Endothelial cell of umbilical vein (primary cell): ENCODE measurements around the gene TRAPPC5. TPM values are rescaled to one million over a fixed set of nuclear protein-coding genes. Genes with fewer than 3 reads are reported as not detected.

Experiments used
- BruUV-seq: library from RNA; stranded (reverse); fragments of 400-500 nt; replicated peaks from 2 replicates; lab custom pipeline; 2021; lab: Mats Ljungman, UMichigan
- CTCF ChIA-PET: fragments of 300-600, 350-600 bp; sonication (Branson Sonifier 250); formaldehyde crosslinking; loops from one replicate; lab custom pipeline; 2021; ENCODE audit warnings: antibody characterized with exemption, inconsistent platforms; lab: Charles Lee
- POLR2A ChIA-PET: fragments of 300-600, 350-600 bp; sonication (Branson Sonifier 250); formaldehyde crosslinking; loops from one replicate; lab custom pipeline; 2021; ENCODE audit warnings: antibody characterized with exemption, inconsistent platforms; lab: Charles Lee
- DNase-seq: peaks from one replicate; pipeline ENCODE4 v3.0.0-alpha.2; 2011; ENCODE audit warnings: low read depth, low spot score
- FAIRE-seq: peaks from 2 replicates; lab custom pipeline; 2011; peaks lifted over from hg19 to GRCh38; lab: Jason Lieb, UNC
- H2AFZ ChIP-seq: 2 replicates; pipeline ENCODE4 v1.6.0; 2012; ENCODE audit warnings: low read depth, low read length, control low read depth, inconsistent platforms
- H3K27ac ChIP-seq: 2 replicates; pipeline ENCODE4 v1.5.1; 2011; ENCODE audit warnings: low read depth, mild to moderate bottlenecking, control low read depth, low read length, moderate library complexity; ENCODE audit not compliant: insufficient read depth
- H3K27me3 ChIP-seq, 2 experiments: 2 replicates each; pipeline versions ENCODE4 v1.6.0 to v1.6.1; 2011; ENCODE audit warnings: low read length in 2 of 2, mixed read lengths in 1 of 2; ENCODE audit not compliant: control insufficient read depth in 2 of 2, insufficient read depth in 2 of 2
- H3K36me3 ChIP-seq, 2 experiments: 2 replicates in 1 of 2; 3 replicates in 1 of 2; pipeline ENCODE4 v1.5.1; 2011; ENCODE audit warnings: low read length in 2 of 2, mild to moderate bottlenecking in 1 of 2, moderate library complexity in 1 of 2; ENCODE audit not compliant: control insufficient read depth in 2 of 2, insufficient read depth in 2 of 2; ENCODE audit errors: extremely low read depth in 1 of 2
- H3K4me1 ChIP-seq: 3 replicates; pipeline ENCODE4 v1.5.1; 2011; ENCODE audit warnings: mild to moderate bottlenecking, low read length; ENCODE audit not compliant: control insufficient read depth, insufficient read depth; ENCODE audit errors: extremely low read depth
- H3K4me2 ChIP-seq: 2 replicates; pipeline ENCODE4 v1.6.1; 2011; ENCODE audit warnings: low read length, control low read depth, mixed read lengths; ENCODE audit not compliant: insufficient read depth
- H3K4me3 ChIP-seq, 3 experiments: fragments of 200-600 bp in 1 of 3; sonication (generic), shearing (Covaris generic) in 1 of 3; replicated peaks in 1 of 3; 2 replicates each; pipeline ENCODE4 v1.5.1; 2011 to 2016; ENCODE audit warnings: control low read depth in 3 of 3, low read length in 3 of 3, mild to moderate bottlenecking in 2 of 3, inconsistent platforms in 1 of 3, low read depth in 1 of 3, moderate library complexity in 1 of 3; ENCODE audit not compliant: insufficient read depth in 1 of 3
- H3K79me2 ChIP-seq: 2 replicates; pipeline ENCODE4 v1.6.0; 2012; ENCODE audit warnings: low read length, inconsistent platforms; ENCODE audit not compliant: control insufficient read depth, insufficient read depth
- H3K9ac ChIP-seq: replicated peaks from 2 replicates; pipeline ENCODE3; 2011; ENCODE audit warnings: low read length, control low read depth; ENCODE audit not compliant: insufficient read depth; ENCODE audit errors: extremely low read depth
- H3K9me1 ChIP-seq: replicated peaks from 3 replicates; pipeline ENCODE4 v1.6.0; 2011; ENCODE audit warnings: mild to moderate bottlenecking, low read length; ENCODE audit not compliant: control insufficient read depth, insufficient read depth; ENCODE audit errors: extremely low read depth
- H3K9me3 ChIP-seq: replicated peaks from 2 replicates; pipeline ENCODE4 v1.5.1; 2012; ENCODE audit warnings: low read length, inconsistent platforms; ENCODE audit not compliant: control insufficient read depth, insufficient read depth
- H4K20me1 ChIP-seq: replicated peaks from 2 replicates; pipeline ENCODE3; 2011; ENCODE audit warnings: mild to moderate bottlenecking, low read length; ENCODE audit not compliant: control insufficient read depth, insufficient read depth; ENCODE audit errors: extremely low read depth
- CTCF ChIP-seq, 2 donors: IDR thresholded peaks; 1 replicate in 1 of 2; 2 replicates in 1 of 2; pipeline ENCODE4 v1.5.1; 2011; ENCODE audit warnings: low read length in 2 of 2, mild to moderate bottlenecking in 2 of 2, moderate library complexity in 2 of 2, control low read depth in 1 of 2, inconsistent platforms in 1 of 2, low read depth in 1 of 2; ENCODE audit not compliant: insufficient read depth in 1 of 2; ENCODE audit errors: extremely low read depth in 1 of 2
- EZH2 ChIP-seq: IDR thresholded peaks from 2 replicates; pipeline ENCODE4 v1.6.1; 2012; ENCODE audit warnings: borderline replicate concordance, low read depth, mild to moderate bottlenecking, moderate library complexity, low read length, inconsistent platforms; ENCODE audit not compliant: severe bottlenecking
- FOS ChIP-seq: IDR thresholded peaks from 2 replicates; pipeline ENCODE4 v1.6.1; 2011; ENCODE audit warnings: mild to moderate bottlenecking, low read length, moderate library complexity, borderline replicate concordance; ENCODE audit not compliant: insufficient read depth
- GATA2 ChIP-seq: IDR thresholded peaks from 2 replicates; pipeline ENCODE4 v1.7.0; 2011; ENCODE audit warnings: low read depth, mild to moderate bottlenecking, moderate library complexity, mixed read lengths, low read length; ENCODE audit not compliant: insufficient read length, insufficient read depth
- JUN ChIP-seq: IDR thresholded peaks from 2 replicates; pipeline ENCODE4 v1.6.1; 2011; ENCODE audit warnings: borderline replicate concordance, low read depth; ENCODE audit not compliant: insufficient read length, insufficient read depth
- MAX ChIP-seq: IDR thresholded peaks from 2 replicates; pipeline ENCODE4 v1.6.1; 2011; ENCODE audit not compliant: insufficient read depth, insufficient read length
- MYC ChIP-seq: IDR thresholded peaks from one replicate; pipeline ENCODE4 v1.6.1; 2011; ENCODE audit warnings: mild to moderate bottlenecking, low read depth, low read length
- dilution Hi-C: fragments of 300-500 bp; cut with MboI; formaldehyde crosslinking; loops from one replicate; pipeline ENCODE4 v1.15.0; 2019; ENCODE audit warnings: low sequenced_read_pairs; ENCODE audit not compliant: extremely low pct_ligation_motif_present
- intact Hi-C: fragments of 100-400 bp; cut with micrococcal nuclease; formaldehyde crosslinking; loops from one replicate; pipeline ENCODE4 v1.10.0; 2022
- polyA plus RNA-seq, 4 experiments: library from polyadenylated mRNA; depleted of rRNA in 3 of 4; stranded (reverse) in 3 of 4; unstranded in 1 of 4; fragments of >200 nt; gene quantifications; 2 replicates each; pipeline versions ENCODE4 v1.2.1 to v1.2.3, GENCODE V29; 2011 to 2012; ENCODE audit warnings: missing spikeins in 1 of 4
- total RNA-seq: library from RNA; stranded (reverse); gene quantifications from 2 replicates; pipeline ENCODE4 v1.2.3, GENCODE V29; 2021

The TRAPPC5 gene
- total and polyA plus RNA-seq, 2 donors (not counting 3 experiments of a cell fraction or from before 2014, with no cell fraction given), result 114 to 172 TPM

- dilution Hi-C loops, result no loop called here
- no peaks in the 10 kb centered on the region for H3K9me3 ChIP-seq
- H3K4me3 ChIP-seq, result no peak overlapping the region
- ChIA-PET CTCF (interaction anchor here (1.1 kb wide), 1 partner anchor 48 kb away, joined by 3 read pairs; the partner anchor contains the start of gene TRAPPC5), POLR2A (no interaction called here)
- H3K36me3 ChIP-seq, result no peaks in the 10 kb centered on the region
- H3K27ac ChIP-seq, result no peak overlapping the region
- no peaks in the 10 kb centered on the region for H3K9me1 ChIP-seq
- no peaks in the 10 kb centered on the region for H3K4me1 ChIP-seq
- no peaks in the 10 kb centered on the region for H4K20me1 ChIP-seq
- no peak for TF ChIP-seq GATA2
- no peak for TF ChIP-seq MAX
- no peak for TF ChIP-seq FOS
- TF ChIP-seq EZH2, result no peak
- no peak for TF ChIP-seq MYC
- no peak for TF ChIP-seq CTCF (IDR thresholded peaks at IDR 0.05; ENCODE audit: extremely low read depth in 1 of 2, insufficient read depth in 1 of 2, low read depth in 1 of 2, low read length in 2 of 2)
- TF ChIP-seq JUN, result no peak
- no peak for FAIRE-seq
- no peak overlapping the region for H3K4me2 ChIP-seq
- H3K9ac ChIP-seq, result no peak overlapping the region
- H2AFZ ChIP-seq, result no peak overlapping the region
- intact Hi-C loops, result no loop called here
- peaks cover 33 to 38% of the 10 kb centered on the region in 2 experiments for H3K27me3 ChIP-seq
- DNase-seq, result no peak
- BruUV-seq, result no TSS peak
- H3K79me2 ChIP-seq, result no peaks in the 10 kb centered on the region
Observed at GRCh38 chr19:7729211-7729610, 48.6 kb downstream of the TRAPPC5 start.
